GM20000 (cell line): ENCODE data around the gene CACHD1.

Experiments used
- DNase-seq: peaks from one replicate; pipeline ENCODE4 v3.0.0; 2012; ENCODE audit warnings: low spot score
- CTCF ChIP-seq: IDR thresholded peaks from 2 replicates; pipeline ENCODE4 v1.5.1; 2012; ENCODE audit warnings: mild to moderate bottlenecking, control low read depth; ENCODE audit errors: extremely low read depth, missing control alignments

CACHD1 gene

GRCh38 chr1:64663668-64664067 is 193.7 kb downstream of the CACHD1 start:
- DNase-seq: peak; percentile 6
- no peak for TF ChIP-seq CTCF

GRCh38 chr1:64664299-64664698 is 194.4 kb downstream of the CACHD1 start:
- DNase-seq: no peak

GRCh38 chr1:64669098-64669675 is 199.3 kb downstream of the CACHD1 start:
- TF ChIP-seq CTCF: no peak

More at GRCh38 chr1:64664299-64664698, 194.4 kb downstream of the CACHD1 start:
- no peak for TF ChIP-seq CTCF

GRCh38 chr1:64675718-64676345 is 205.9 kb downstream of the CACHD1 start:
- peak; percentile 19 for TF ChIP-seq CTCF
- DNase-seq: peak; percentile 34

More at GRCh38 chr1:64669098-64669675, 199.3 kb downstream of the CACHD1 start:
- DNase-seq: no peak

- TF ChIP-seq CTCF: no peak
- no peak for DNase-seq
These were observed 206.5 kb downstream of the CACHD1 start for GRCh38 chr1:64676386-64676785.

- no peak for DNase-seq
- TF ChIP-seq CTCF: no peak
These were observed 207.6 kb downstream of the CACHD1 start for GRCh38 chr1:64677532-64677931.

- no peak for TF ChIP-seq CTCF
- no peak for DNase-seq
These were observed 208.4 kb downstream of the CACHD1 start for GRCh38 chr1:64678366-64678765.
